GM18868 (cell line): ENCODE data around the gene C19orf25.
"Not testable (repeated sequence)": the region's sequence is repeated elsewhere in the genome, so short reads cannot be mapped to it uniquely, and the experiment has no call there.

ENCODE experiments used
- ATAC-seq: cut with Tn5 transposase; IDR thresholded peaks from one replicate; pipeline ENCODE4 v1.9.1; 2021; ENCODE audit warnings: mild to moderate bottlenecking, moderate library complexity; ENCODE audit not compliant: unreplicated experiment

C19orf25 gene

GRCh38 chr19:1482361-1483130 is 3.5 kb upstream of the C19orf25 start:
- ATAC-seq = no peak

GRCh38 chr19:1481893-1482360 is 2.9 kb upstream of the C19orf25 start:
- ATAC-seq = no peak

- ATAC-seq = no peak
These were observed 2.3 kb upstream of the C19orf25 start for GRCh38 chr19:1481224-1481892.

- not testable (repeated sequence) for ATAC-seq
These were observed 2.0 kb downstream of the C19orf25 start for GRCh38 chr19:1477056-1477455.

- ATAC-seq = no peak
These were observed 3.1 kb downstream of the C19orf25 start for GRCh38 chr19:1475751-1476437.

GRCh38 chr19:1474765-1475351 is 4.2 kb downstream of the C19orf25 start:
- ATAC-seq = no peak

- ATAC-seq = no peak
These were observed 4.8 kb downstream of the C19orf25 start for GRCh38 chr19:1474011-1474764.

GRCh38 chr19:1473085-1473851 is 5.7 kb downstream of the C19orf25 start:
- no peak for ATAC-seq

GRCh38 chr19:1472231-1473084 is 6.6 kb downstream of the C19orf25 start:
- ATAC-seq = no peak

GRCh38 chr19:1471515-1472160 is 7.4 kb downstream of the C19orf25 start:
- no peak for ATAC-seq

- ATAC-seq = no peak
These were observed 8.0 kb downstream of the C19orf25 start for GRCh38 chr19:1471010-1471514.

GRCh38 chr19:1470305-1471009 is 8.6 kb downstream of the C19orf25 start:
- ATAC-seq = no peak

- no peak for ATAC-seq
These were observed 9.0 kb downstream of the C19orf25 start for GRCh38 chr19:1470055-1470304.

- ATAC-seq = no peak
These were observed 9.6 kb downstream of the C19orf25 start for GRCh38 chr19:1469255-1470054.

GRCh38 chr19:1468821-1469254 is 10.2 kb downstream of the C19orf25 start:
- no peak for ATAC-seq

GRCh38 chr19:1468274-1468820 is 10.7 kb downstream of the C19orf25 start:
- ATAC-seq = no peak
